GM18505 (cell line): ENCODE results near the gene GALNTL6.

ENCODE experiments used
- ATAC-seq: cut with Tn5 transposase; IDR thresholded peaks from one replicate; pipeline ENCODE4 v1.9.1; 2021; ENCODE audit not compliant: unreplicated experiment
- POLR2A ChIP-seq: IDR thresholded peaks from 4 replicates; pipeline ENCODE4 v1.6.1; 2011; ENCODE audit warnings: borderline replicate concordance; ENCODE audit not compliant: insufficient read depth, insufficient read length; ENCODE audit errors: extremely low read depth

GALNTL6 gene

DNA sequence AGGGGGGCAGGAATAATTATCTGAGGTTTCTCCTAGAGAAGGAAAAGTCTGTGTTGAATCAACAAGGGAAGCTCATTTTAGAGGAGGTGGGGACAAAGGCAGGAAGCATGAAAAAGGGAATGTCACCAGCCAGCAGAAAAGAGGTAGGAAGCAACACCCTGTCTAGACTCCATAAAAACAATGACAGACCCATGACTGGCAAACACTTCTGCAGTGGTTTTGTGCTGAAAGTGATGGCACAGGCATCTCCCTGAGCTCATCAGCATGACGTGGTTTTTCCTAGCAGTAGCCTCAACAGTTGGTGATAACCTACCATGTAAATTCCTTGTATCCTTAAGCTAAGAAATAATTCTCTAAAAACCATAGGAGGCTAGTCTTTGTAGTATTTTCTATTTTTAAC, 1244.7 kb downstream of the GALNTL6 start:
- TF ChIP-seq POLR2A = no peak
- no peak for ATAC-seq

DNA sequence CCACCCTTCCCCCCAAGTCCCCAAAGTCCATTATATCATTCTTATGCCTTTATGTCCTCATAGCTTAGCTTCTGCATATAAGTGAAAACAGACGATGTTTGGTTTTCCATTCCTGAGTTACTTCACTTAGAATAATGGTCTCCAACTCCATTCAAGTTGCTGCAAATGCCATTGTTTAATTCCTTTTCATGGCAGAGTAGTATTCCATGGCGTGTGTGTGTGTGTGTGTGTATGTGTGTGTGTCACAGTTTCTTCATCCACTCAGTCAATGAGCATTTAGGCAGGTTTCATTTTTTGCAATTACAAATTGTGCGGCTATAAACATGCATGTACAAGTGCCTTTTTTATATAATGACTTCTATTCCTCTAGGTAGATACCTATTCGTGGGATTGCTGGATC, 1248.0 kb downstream of the GALNTL6 start:
- no peak for ATAC-seq
- no peak for TF ChIP-seq POLR2A

DNA sequence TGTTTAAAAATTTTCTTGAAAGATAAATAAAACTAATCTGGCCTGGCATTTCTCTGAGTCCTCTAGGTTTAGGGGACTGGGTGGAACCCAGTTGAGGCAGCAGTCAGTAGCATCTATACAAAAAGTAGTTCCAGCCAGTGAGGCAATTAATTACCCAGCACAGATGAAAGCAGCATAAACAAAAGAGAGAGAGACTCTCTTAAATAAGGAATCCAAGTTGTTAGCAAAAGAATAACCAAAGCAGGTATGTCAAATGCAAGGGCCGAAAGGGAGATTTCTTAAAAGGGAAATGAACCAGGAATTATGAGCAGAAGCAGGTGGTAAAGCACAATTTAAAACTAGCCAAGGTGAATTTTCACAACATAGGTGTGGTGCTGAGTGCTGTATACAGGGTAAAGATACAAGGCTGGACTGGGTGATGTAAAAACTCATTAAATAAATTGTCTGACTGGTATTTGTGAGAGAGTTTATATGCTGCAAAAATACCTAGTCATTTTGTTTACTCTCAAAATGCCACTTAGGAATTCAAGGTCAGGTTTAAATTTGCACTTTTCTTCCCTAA, 1260.8 kb downstream of the GALNTL6 start:
- ATAC-seq = no peak
- no peak for TF ChIP-seq POLR2A

DNA sequence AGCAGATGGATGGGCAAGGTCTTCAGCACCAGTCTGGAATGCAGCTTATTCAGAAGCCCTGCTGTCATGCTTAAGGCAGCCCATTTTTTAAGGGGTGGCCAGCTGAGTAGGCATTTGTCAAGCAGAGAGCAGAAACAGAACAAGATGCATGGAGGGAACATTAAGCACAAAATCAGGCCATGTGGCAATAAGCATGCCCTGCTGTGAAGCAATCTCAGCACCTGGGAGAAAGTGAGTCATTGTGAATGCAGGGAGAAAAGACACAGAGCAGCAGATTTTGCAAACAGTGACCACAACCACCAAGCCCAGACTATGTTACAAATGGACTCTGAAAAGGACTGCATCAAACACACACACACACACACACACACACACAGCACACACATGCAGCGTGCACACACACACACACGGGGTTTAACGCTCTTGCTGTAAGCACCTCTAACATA, 1261.3 kb downstream of the GALNTL6 start:
- ATAC-seq = no peak
- TF ChIP-seq POLR2A = no peak

DNA sequence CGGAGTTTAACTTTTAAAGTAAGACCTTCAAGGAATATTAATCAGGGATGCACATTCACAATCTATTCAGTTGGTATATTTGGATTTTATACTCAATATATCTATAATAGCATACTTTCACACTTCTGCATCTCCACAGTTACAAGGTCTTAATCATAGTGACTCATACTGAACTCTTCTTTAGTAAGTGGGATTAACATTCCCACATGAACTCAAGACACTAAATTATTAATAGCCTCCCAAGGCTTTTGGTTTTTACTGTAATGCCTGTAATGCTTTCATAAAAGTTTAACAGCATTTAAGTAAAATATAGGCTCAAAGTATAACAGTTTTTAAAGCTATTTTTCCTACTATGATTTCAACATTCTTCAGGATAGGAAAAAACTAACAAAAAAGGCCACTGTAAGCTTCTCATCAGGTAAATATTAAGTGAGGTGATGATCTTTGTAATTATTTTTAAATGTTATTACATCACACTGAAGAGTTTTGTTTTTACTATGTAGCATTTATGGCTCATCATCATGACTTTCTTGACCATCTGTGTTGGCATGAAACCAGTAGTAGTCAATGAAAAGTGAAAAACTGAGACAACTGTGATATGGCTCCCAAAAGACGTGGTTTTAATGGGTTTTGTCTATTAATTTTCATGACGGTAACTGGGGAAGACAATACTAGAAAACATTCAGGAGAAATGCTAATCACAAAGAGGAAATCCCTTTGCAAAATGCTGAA, 1263.9 kb downstream of the GALNTL6 start:
- no peak for TF ChIP-seq POLR2A
- no peak for ATAC-seq

DNA sequence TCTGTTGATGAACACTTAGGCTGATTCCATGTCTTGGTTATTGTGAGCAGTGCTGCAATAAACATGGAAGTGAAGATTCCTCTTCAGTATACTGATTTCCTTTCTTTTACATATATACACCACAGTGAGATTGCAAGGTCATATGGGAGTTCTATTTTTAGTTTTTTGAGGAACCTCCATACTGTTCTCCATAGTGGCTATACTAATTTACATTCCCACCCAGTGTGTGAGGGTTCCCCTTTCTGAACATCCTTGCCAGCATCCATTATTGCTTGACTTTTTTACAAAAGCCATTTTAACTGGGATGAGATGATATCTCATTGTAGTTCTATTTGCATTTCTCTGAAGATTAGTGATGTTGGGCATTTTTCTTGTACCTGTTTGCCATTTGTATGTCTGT, 1274.9 kb downstream of the GALNTL6 start:
- ATAC-seq = no peak
- no peak for TF ChIP-seq POLR2A
